ENCODE data around the gene ITGB1BP1. TPM values are rescaled to one million over a fixed set of nuclear protein-coding genes. Genes with fewer than 3 reads are reported as not detected.

Gene ITGB1BP1
- total RNA-seq, 2 experiments from 2014 or later, result 54.0 to 102 TPM

DNA sequence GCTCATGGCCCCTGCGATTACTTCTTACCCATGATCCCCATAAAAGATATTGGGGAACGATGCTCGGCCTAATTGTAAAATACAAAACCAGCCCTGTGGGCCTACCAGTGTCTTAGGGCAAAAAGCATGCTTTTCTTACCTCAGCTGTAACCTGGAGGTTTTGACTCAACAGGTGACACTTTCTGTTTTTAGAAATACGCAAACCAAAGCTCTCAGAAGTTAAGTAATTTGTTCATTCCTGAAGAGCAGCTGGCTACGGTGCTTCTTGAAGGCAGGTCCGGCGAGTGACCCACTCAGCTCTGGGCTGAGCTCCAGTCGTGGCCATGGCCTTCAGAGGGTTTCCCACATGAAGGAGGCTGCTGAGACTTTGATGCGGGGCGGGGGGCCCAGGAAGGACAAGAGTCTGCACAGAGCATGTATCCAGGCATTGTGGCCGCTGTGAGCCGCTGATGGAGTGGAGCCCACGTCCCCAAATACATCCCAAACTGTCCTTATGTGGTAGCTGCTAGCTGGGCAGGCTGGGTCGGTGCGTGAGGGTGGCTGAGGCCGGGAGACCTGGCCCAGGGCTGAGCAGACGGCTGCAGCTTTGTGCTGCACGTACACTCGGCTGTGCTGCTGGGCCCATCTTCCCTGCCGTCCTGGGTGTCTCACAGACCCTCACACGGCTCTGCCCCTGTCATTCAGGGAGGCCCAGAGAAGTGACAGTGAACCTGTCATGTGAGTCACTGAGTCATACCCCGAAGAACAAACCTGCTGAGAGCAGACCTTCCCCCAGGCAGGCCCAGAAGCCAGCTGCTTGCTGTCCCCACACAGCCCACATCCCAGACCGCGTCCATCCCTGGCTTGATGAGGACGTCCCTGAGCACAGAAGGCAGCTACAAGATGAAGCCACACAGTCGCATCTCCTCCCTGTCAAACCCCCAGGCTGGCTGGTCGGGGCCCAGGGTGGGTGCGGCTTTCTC lies 34.1 kb downstream of the ITGB1BP1 start:
- Histone ChIP-seq H3K27ac (ENCODE audit: low read depth, low read length, poor library complexity, severe bottlenecking) (no peak overlapping the region), H3K79me2 (ENCODE audit: insufficient read depth, low read depth, low read length) (no peaks in the 10 kb centered on the region), H2AFZ (ENCODE audit: low read length) (no peak overlapping the region), H3K4me3 (ENCODE audit: low read depth, low read length, poor library complexity, severe bottlenecking) (no peak overlapping the region), H3K36me3 (ENCODE audit: insufficient read depth, low read length) (no peaks in the 10 kb centered on the region), H3K4me1 (ENCODE audit: insufficient read depth, low read length, poor library complexity, severe bottlenecking) (no peaks in the 10 kb centered on the region), H3K9me2 (ENCODE audit: insufficient read depth, low read length) (no peaks in the 10 kb centered on the region), H3K9me3 (ENCODE audit: low read length) (no peaks in the 10 kb centered on the region), H4K20me1 (ENCODE audit: insufficient read depth, low read length) (no peaks in the 10 kb centered on the region), H3K4me2 (ENCODE audit: low read length) (no peak overlapping the region)
- intact Hi-C loops (cut with micrococcal nuclease; ENCODE audit: unreplicated experiment), result no loop called here
- TF ChIP-seq, protein P1, sequence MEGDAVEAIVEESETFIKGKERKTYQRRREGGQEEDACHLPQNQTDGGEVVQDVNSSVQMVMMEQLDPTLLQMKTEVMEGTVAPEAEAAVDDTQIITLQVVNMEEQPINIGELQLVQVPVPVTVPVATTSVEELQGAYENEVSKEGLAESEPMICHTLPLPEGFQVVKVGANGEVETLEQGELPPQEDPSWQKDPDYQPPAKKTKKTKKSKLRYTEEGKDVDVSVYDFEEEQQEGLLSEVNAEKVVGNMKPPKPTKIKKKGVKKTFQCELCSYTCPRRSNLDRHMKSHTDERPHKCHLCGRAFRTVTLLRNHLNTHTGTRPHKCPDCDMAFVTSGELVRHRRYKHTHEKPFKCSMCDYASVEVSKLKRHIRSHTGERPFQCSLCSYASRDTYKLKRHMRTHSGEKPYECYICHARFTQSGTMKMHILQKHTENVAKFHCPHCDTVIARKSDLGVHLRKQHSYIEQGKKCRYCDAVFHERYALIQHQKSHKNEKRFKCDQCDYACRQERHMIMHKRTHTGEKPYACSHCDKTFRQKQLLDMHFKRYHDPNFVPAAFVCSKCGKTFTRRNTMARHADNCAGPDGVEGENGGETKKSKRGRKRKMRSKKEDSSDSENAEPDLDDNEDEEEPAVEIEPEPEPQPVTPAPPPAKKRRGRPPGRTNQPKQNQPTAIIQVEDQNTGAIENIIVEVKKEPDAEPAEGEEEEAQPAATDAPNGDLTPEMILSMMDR (conservative IDR thresholded peaks at IDR 0.05; ENCODE audit: low read length), result no peak
- no peak for TF ChIP-seq EZH2phosphoT487 (IDR thresholded peaks at IDR 0.05; ENCODE audit: borderline replicate concordance, low read depth, low read length)
- no peak for DNase-seq (ENCODE audit: low spot score)
- BruUV-seq (replicated peaks), result no TSS peak
- CTCF ChIA-PET (ENCODE audit: unreplicated experiment), result interaction anchor here (0.6 kb wide), 1 partner anchor 803 kb away, joined by 3 read pairs; no protein-coding TSS in a partner anchor
- POLR2A ChIA-PET, result no interaction called here

DNA sequence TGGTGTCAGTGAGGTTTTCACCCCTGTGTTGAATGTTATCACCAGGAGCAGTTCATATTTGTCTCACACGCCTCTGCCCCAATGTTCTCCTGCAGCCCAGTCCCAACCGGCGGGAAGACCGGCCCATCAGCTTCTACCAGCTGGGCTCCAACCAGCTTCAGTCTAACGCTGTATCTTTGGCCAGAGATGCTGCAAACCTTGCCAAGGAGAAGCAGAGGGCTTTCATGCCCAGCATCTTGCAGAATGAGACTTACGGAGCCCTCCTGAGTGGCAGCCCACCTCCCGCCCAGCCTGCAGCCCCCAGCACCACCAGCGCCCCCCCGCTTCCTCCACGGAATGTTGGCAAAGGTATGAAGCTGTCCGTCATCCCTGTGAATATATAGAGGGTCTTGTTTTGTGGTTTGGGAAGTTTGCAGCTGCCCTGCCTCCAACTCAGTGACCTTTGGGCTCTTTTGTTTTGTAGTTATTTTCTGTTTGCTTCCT lies 35.1 kb downstream of the ITGB1BP1 start:
- DNase-seq (ENCODE audit: low spot score), result no peak
- H3K79me2 ChIP-seq (ENCODE audit: insufficient read depth, low read depth, low read length), result no peaks in the 10 kb centered on the region
- no TSS peak for BruUV-seq (replicated peaks)
- no peaks in the 10 kb centered on the region for H3K9me2 ChIP-seq (ENCODE audit: insufficient read depth, low read length)
- no peaks in the 10 kb centered on the region for H3K9me3 ChIP-seq (ENCODE audit: low read length)
- H3K4me1 ChIP-seq (ENCODE audit: insufficient read depth, low read length, poor library complexity, severe bottlenecking), result no peaks in the 10 kb centered on the region
- no peak overlapping the region for H3K4me3 ChIP-seq (ENCODE audit: low read depth, low read length, poor library complexity, severe bottlenecking)
- ChIA-PET POLR2A (no interaction called here), CTCF (ENCODE audit: unreplicated experiment) (no interaction called here)
- no peak overlapping the region for H2AFZ ChIP-seq (ENCODE audit: low read length)
- no peak overlapping the region for H3K27ac ChIP-seq (ENCODE audit: low read depth, low read length, poor library complexity, severe bottlenecking)
- intact Hi-C loops (cut with micrococcal nuclease; ENCODE audit: unreplicated experiment), result no loop called here
- TF ChIP-seq, protein P1 (conservative IDR thresholded peaks at IDR 0.05; ENCODE audit: low read length), result no peak
- no peak for TF ChIP-seq EZH2phosphoT487 (IDR thresholded peaks at IDR 0.05; ENCODE audit: borderline replicate concordance, low read depth, low read length)
- H4K20me1 ChIP-seq (ENCODE audit: insufficient read depth, low read length), result no peaks in the 10 kb centered on the region
- no peaks in the 10 kb centered on the region for H3K36me3 ChIP-seq (ENCODE audit: insufficient read depth, low read length)
- H3K4me2 ChIP-seq (ENCODE audit: low read length), result no peak overlapping the region

DNA sequence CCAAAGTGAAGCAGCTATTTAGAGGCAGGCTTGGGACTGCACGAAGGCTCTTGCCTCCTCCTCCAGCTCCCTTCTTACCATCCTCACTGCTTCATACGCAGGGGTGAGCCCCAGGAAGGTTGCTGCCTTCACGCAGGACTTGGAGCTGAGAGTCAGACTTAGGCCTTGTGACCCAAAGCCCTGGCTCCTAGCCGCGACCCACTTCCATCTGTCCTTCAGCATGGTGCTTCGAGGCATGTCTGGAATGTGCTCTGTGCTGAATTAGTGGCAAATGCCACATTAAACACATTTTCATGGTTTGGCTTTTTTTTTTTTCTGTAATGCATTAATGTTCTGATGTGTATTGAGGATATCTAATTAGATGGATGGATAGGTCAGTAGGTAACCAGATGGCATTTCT lies 37.5 kb downstream of the ITGB1BP1 start:
- Histone ChIP-seq H4K20me1 (ENCODE audit: insufficient read depth, low read length) (no peaks in the 10 kb centered on the region), H3K36me3 (ENCODE audit: insufficient read depth, low read length) (no peaks in the 10 kb centered on the region), H3K4me3 (ENCODE audit: low read depth, low read length, poor library complexity, severe bottlenecking) (no peak overlapping the region), H3K27ac (ENCODE audit: low read depth, low read length, poor library complexity, severe bottlenecking) (no peak overlapping the region), H3K4me1 (ENCODE audit: insufficient read depth, low read length, poor library complexity, severe bottlenecking) (no peaks in the 10 kb centered on the region), H3K4me2 (ENCODE audit: low read length) (no peak overlapping the region), H3K79me2 (ENCODE audit: insufficient read depth, low read depth, low read length) (no peaks in the 10 kb centered on the region), H3K9me3 (ENCODE audit: low read length) (no peaks in the 10 kb centered on the region), H2AFZ (ENCODE audit: low read length) (no peak overlapping the region), H3K9me2 (ENCODE audit: insufficient read depth, low read length) (no peaks in the 10 kb centered on the region)
- DNase-seq (ENCODE audit: low spot score), result no peak
- POLR2A ChIA-PET, result interaction anchor here (0.7 to 1.1 kb wide), 3 partner anchors 10 to 171 kb away, joined by 3 read pairs; no protein-coding TSS in a partner anchor
- intact Hi-C loops (cut with micrococcal nuclease; ENCODE audit: unreplicated experiment), result no loop called here
- BruUV-seq (replicated peaks), result no TSS peak
- TF ChIP-seq EZH2phosphoT487 (IDR thresholded peaks at IDR 0.05; ENCODE audit: borderline replicate concordance, low read depth, low read length), result no peak
- TF ChIP-seq, protein P1 (conservative IDR thresholded peaks at IDR 0.05; ENCODE audit: low read length), result no peak
- CTCF ChIA-PET (ENCODE audit: unreplicated experiment), result no interaction called here

Measured in OCI-LY7 (cell line).